ENCODE data around the gene GOLM1. TPM values are rescaled to one million over a fixed set of nuclear protein-coding genes. Genes with fewer than 3 reads are reported as not detected.

GOLM1 gene
- total and polyA plus RNA-seq, 9 of the 15 experiments (the other 6 are each of a cell fraction or from before 2014, with no cell fraction given) = 0.09 to 0.96 (median 0.40) TPM; not detected in 4

GRCh38 chr9:86099701-86100364, 475 bp upstream of the GOLM1 start (continued):
- TF ChIP-seq AFF4 (CRISPR knock-in tag; IDR thresholded peaks at IDR 0.05) (no peak), OTX1 (CRISPR knock-in tag; IDR thresholded peaks at IDR 0.05) (no peak)

GRCh38 chr9:86097510-86098224, 1.7 kb downstream of the GOLM1 start:
- no peak overlapping the region for H3K27ac ChIP-seq (ENCODE audit: extremely low read depth, low read depth, low read length)
- no peaks in the 10 kb centered on the region for H4K20me1 ChIP-seq (replicated peaks; ENCODE audit: control insufficient read depth, insufficient read depth, low read length)
- CTCF ChIA-PET (ENCODE audit: low intra/inter-chr PET ratio) = no interaction called here
- no peaks in the 10 kb centered on the region for H3K9me3 ChIP-seq (replicated peaks; ENCODE audit: control insufficient read depth, insufficient read depth, low read depth, low read length)
- BruUV-seq (replicated peaks) = no TSS peak
- H3K4me3 ChIP-seq = no peak overlapping the region
- in situ Hi-C loops (cut with MboI) = no loop called here
- no peak overlapping the region for H3K4me2 ChIP-seq (ENCODE audit: insufficient read depth, low read length)
- H3K9ac ChIP-seq (ENCODE audit: insufficient read depth in 1 of 2, low read depth in 2 of 2, low read length in 2 of 2) = no peak overlapping the region
- DNase-seq (ENCODE audit: extremely low read depth in 1 of 4, low spot score in 3 of 4) = no peak
- no peaks in the 10 kb centered on the region for H3K9me1 ChIP-seq (ENCODE audit: control insufficient read depth, insufficient read depth, low read length)
- H3K4me1 ChIP-seq (replicated peaks in 1 of 2; ENCODE audit: control insufficient read depth in 2 of 2, insufficient read depth in 2 of 2, low read length in 2 of 2) = peaks cover 0 to 14% of the 10 kb centered on the region in 2 experiments; a peak in 2 of 5 replicates
- ATAC-seq = no peak
- POLR2A ChIA-PET = no interaction called here
- no peaks in the 10 kb centered on the region for H3K79me2 ChIP-seq (ENCODE audit: control insufficient read depth, insufficient read depth, low read length)
- intact Hi-C loops (cut with micrococcal nuclease) = no loop called here
- no peak overlapping the region for H2AFZ ChIP-seq (ENCODE audit: low read depth, low read length)
- 2% methylated on average over 9 of the region's 10 CpGs for WGBS (ENCODE audit: insufficient coverage, low coverage, missing lambda C conversion rate)
- no peaks in the 10 kb centered on the region for H3K36me3 ChIP-seq (ENCODE audit: control insufficient read depth, insufficient read depth, low read length)
- FAIRE-seq = no peak
- H3K27me3 ChIP-seq (ENCODE audit: control insufficient read depth in 2 of 2, insufficient read depth in 2 of 2, low read length in 2 of 2) = peaks cover 3 to 25% of the 10 kb centered on the region in 2 experiments; a peak in 4 of 5 replicates
- no peak for TF ChIP-seq MGA (IDR thresholded peaks at IDR 0.05)

All from K562 (cell line).